Thyroid gland (tissue), 4 donors: ENCODE measurements around the gene CYP27A1. TPM values are rescaled to one million over a fixed set of nuclear protein-coding genes. Genes with fewer than 3 reads are reported as not detected.

Source experiments
- DNase-seq, 2 donors: peaks; one replicate each; pipeline ENCODE4 v3.0.0-alpha.2; 2019
- H3K27ac ChIP-seq, 3 donors: fragments of 200-600 bp; sonication (generic); 1 replicate in 2 of 3; 2 replicates in 1 of 3; pipeline ENCODE4 v1.5.1; 2016 to 2019; ENCODE audit warnings: mild to moderate bottlenecking in 1 of 3, moderate library complexity in 1 of 3
- H3K27me3 ChIP-seq: fragments of 200-600 bp; sonication (generic); one replicate; pipeline ENCODE4 v1.5.1; 2019
- H3K36me3 ChIP-seq, 2 donors: fragments of 200-600 bp; sonication (generic); one replicate each; pipeline ENCODE4 v1.5.1; 2016 to 2019
- H3K4me1 ChIP-seq, 2 donors: fragments of 200-600 bp; sonication (generic); one replicate each; pipeline ENCODE4 v1.5.1; 2017 to 2019
- H3K4me3 ChIP-seq, 3 donors: fragments of 200-600 bp; sonication (generic); replicated peaks in 1 of 3; 1 replicate in 2 of 3; 2 replicates in 1 of 3; pipeline ENCODE4 v1.5.1; 2016; ENCODE audit warnings: mild to moderate bottlenecking in 1 of 3
- H3K9me3 ChIP-seq: fragments of 200-600 bp; sonication (generic); one replicate; pipeline ENCODE4 v1.5.1; 2017
- POLR2A ChIP-seq, 2 donors: fragments of 450-650 bp; IDR thresholded peaks; one replicate each; pipeline ENCODE4 v1.6.1; 2017; ENCODE audit warnings: antibody characterized with exemption in 2 of 2, mild to moderate bottlenecking in 2 of 2, moderate library complexity in 1 of 2
- WGBS, 2 donors: methylation state at CpG; one replicate each; pipeline ENCODE4 v1.1.5; 2017; 5-methylcytosine and 5-hydroxymethylcytosine counted together
- intact Hi-C: fragments of 100-400 bp; cut with DNase I; formaldehyde crosslinking; loops from one replicate; pipeline ENCODE4 v1.15.1; 2023
- total RNA-seq, 4 donors: library from RNA; depleted of rRNA; stranded (reverse); fragments of >200 nt; gene quantifications; one replicate each; pipeline ENCODE4 v1.2.3, GENCODE V29; 2016
- TF ChIP-seq, protein P1 (sequence below), 6 experiments: fragments of 200-600 bp in 3 of 6; fragments of 450-650 bp in 3 of 6; sonication (generic) in 3 of 6; IDR thresholded peaks; one replicate each; pipeline ENCODE4 v1.5.1; 2016 to 2019; ENCODE audit warnings: antibody characterized with exemption in 6 of 6, mild to moderate bottlenecking in 2 of 6, inconsistent platforms in 1 of 6, moderate library complexity in 1 of 6

Gene CYP27A1
- total RNA-seq, 4 donors from 2014 or later: 9.0 to 26.8 (median 17.0) TPM

DNA sequence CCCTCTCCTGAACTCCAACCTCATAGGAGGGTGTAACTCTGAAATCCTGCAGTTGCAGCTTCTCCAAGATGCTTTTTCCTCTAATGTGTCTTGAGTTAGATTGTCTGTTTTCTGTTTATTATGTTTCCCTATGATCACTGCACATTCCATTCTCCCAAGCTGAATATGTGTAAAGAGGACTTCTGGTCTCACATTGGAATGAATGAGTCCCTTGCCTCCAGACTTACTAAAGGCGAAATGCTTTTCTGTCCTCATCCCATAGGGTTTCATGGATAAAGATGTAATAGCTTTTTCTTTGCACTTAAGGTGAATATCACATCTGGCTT, 35.5 kb upstream of the CYP27A1 start:
- intact Hi-C loops: no loop called here
- H3K27ac ChIP-seq: no peak overlapping the region
- H3K4me3 ChIP-seq: no peak overlapping the region
- TF ChIP-seq, protein P1, sequence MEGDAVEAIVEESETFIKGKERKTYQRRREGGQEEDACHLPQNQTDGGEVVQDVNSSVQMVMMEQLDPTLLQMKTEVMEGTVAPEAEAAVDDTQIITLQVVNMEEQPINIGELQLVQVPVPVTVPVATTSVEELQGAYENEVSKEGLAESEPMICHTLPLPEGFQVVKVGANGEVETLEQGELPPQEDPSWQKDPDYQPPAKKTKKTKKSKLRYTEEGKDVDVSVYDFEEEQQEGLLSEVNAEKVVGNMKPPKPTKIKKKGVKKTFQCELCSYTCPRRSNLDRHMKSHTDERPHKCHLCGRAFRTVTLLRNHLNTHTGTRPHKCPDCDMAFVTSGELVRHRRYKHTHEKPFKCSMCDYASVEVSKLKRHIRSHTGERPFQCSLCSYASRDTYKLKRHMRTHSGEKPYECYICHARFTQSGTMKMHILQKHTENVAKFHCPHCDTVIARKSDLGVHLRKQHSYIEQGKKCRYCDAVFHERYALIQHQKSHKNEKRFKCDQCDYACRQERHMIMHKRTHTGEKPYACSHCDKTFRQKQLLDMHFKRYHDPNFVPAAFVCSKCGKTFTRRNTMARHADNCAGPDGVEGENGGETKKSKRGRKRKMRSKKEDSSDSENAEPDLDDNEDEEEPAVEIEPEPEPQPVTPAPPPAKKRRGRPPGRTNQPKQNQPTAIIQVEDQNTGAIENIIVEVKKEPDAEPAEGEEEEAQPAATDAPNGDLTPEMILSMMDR (IDR thresholded peaks at IDR 0.05): no peak
- TF ChIP-seq POLR2A (IDR thresholded peaks at IDR 0.05): no peak
- H3K27me3 ChIP-seq: no peaks in the 10 kb centered on the region
- no peak for DNase-seq
- H3K4me1 ChIP-seq: no peaks in the 10 kb centered on the region
- peaks cover 23 to 49% of the 10 kb centered on the region in 2 donors for H3K36me3 ChIP-seq
- H3K9me3 ChIP-seq: no peaks in the 10 kb centered on the region
- WGBS, 2 donors: 95 to 100% methylated on average over 1 of the region's 1 CpG

DNA sequence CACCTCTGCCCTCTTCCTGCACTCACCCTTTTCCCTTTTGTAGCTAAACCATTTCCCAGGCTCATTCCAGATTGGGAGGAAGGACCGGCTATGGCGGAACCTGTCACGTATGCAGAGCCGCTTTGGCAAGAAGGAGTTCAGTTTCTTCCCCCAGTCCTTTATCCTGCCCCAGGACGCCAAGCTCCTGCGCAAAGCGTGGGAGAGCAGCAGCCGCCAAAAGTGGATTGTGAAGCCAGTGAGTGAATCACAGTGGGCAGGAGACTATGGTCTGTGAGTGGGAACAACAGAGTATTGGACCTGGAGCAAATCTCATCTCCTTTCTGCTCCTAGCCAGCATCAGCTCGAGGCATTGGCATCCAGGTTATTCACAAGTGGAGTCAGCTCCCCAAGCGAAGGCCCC, 35.0 kb upstream of the CYP27A1 start:
- intact Hi-C loops: no loop called here
- TF ChIP-seq, protein P1 (IDR thresholded peaks at IDR 0.05): no peak
- no peak for TF ChIP-seq POLR2A (IDR thresholded peaks at IDR 0.05)
- Histone ChIP-seq H3K9me3 (no peaks in the 10 kb centered on the region), H3K4me1 (no peaks in the 10 kb centered on the region), H3K27ac (no peak overlapping the region), H3K27me3 (no peaks in the 10 kb centered on the region), H3K36me3 (peaks cover 24 to 49% of the 10 kb centered on the region in 2 donors), H3K4me3 (no peak overlapping the region)
- 94 to 96% methylated on average over 9 to 10 of the region's 10 CpGs for WGBS, 2 donors
- DNase-seq: no peak

GRCh38 chr2:218748741-218749441, 33.1 kb upstream of the CYP27A1 start:
- Histone ChIP-seq H3K4me3 (no peak overlapping the region), H3K4me1 (no peaks in the 10 kb centered on the region), H3K36me3 (peaks cover 43 to 69% of the 10 kb centered on the region in 2 donors), H3K9me3 (no peaks in the 10 kb centered on the region), H3K27ac (no peak overlapping the region), H3K27me3 (no peaks in the 10 kb centered on the region)
- DNase-seq: no peak
- WGBS, 2 donors: 91 to 96% methylated on average over 8 of the region's 8 CpGs
- no peak for TF ChIP-seq POLR2A (IDR thresholded peaks at IDR 0.05)
- TF ChIP-seq, protein P1 (IDR thresholded peaks at IDR 0.05): no peak
- intact Hi-C loops: no loop called here

DNA sequence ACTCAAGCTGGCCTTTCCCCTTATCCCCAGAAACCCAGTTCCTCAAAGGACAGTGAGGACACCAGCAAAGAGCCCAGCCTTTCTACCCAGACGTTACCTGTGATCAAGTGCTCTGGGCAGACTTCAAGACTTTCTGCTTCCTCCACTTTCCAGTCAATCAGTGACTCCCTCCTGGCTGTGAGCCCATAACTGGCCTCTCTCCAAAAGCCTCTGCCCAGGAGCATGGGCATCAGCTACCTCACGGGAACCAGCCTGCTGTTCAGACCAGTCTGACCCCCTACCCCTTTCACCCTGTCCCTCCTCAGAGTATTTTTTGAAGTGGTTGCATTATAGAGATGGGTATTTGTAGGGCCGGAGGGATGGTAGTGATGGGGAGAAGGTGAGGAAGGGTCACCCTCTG, 27.7 kb upstream of the CYP27A1 start:
- peaks cover 29 to 44% of the 10 kb centered on the region in 2 donors for H3K36me3 ChIP-seq
- DNase-seq: peak in 1 of 2 donors; percentile 23
- intact Hi-C loops: no loop called here
- no peaks in the 10 kb centered on the region for H3K9me3 ChIP-seq
- no peak overlapping the region for H3K27ac ChIP-seq
- TF ChIP-seq POLR2A (IDR thresholded peaks at IDR 0.05): no peak
- TF ChIP-seq, protein P1 (IDR thresholded peaks at IDR 0.05): no peak
- 86 to 96% methylated on average over 3 of the region's 3 CpGs for WGBS, 2 donors
- H3K4me1 ChIP-seq: no peaks in the 10 kb centered on the region
- no peak overlapping the region for H3K4me3 ChIP-seq
- no peaks in the 10 kb centered on the region for H3K27me3 ChIP-seq

- TF ChIP-seq, protein P1 (IDR thresholded peaks at IDR 0.05): no peak
- no peak for TF ChIP-seq POLR2A (IDR thresholded peaks at IDR 0.05)
- no peak overlapping the region for H3K27ac ChIP-seq
Observed at GRCh38 chr2:218754781-218755180, 27.2 kb upstream of the CYP27A1 start.

More at GRCh38 chr2:218754781-218755180, 27.2 kb upstream of the CYP27A1 start:
- intact Hi-C loops: no loop called here
- H3K4me1 ChIP-seq: no peaks in the 10 kb centered on the region
- H3K27me3 ChIP-seq: no peaks in the 10 kb centered on the region
- H3K36me3 ChIP-seq: peaks cover 24 to 39% of the 10 kb centered on the region in 2 donors
- WGBS, 2 donors: 94 to 95% methylated on average over 7 of the region's 7 CpGs
- H3K9me3 ChIP-seq: no peaks in the 10 kb centered on the region
- no peak for DNase-seq
- H3K4me3 ChIP-seq: no peak overlapping the region
